SH-SY5Y (cell line): ENCODE measurements around the gene RNF38.

Experiments
- GATA2 ChIP-seq: IDR thresholded peaks from 2 replicates; pipeline ENCODE4 v1.6.1; 2011; ENCODE audit warnings: mild to moderate bottlenecking, low read depth, low read length
- GATA3 ChIP-seq: IDR thresholded peaks from 2 replicates; pipeline ENCODE4 v1.6.1; 2011; ENCODE audit warnings: low read depth, mild to moderate bottlenecking, low read length, moderate library complexity

DNA sequence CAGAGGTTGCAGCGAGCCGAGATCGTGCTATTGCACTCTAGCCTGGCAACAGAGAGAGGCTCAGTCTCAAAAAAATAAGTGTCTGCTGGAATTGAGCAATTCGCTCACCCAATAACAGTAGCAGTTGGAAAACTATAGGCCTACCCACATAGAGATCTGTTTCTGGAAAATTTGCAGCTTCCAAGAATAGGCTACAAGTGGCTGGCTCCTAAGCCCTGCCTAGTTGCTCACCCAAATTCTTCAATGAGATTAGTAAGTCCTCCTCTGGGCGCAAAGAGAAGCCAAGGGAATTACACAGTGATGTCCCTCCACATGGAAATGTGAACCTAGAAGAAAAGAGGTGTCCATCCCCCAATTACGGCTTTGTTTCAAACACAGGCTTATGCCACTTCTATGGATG is 42.6 kb upstream of the RNF38 start:
- TF ChIP-seq GATA3: no peak
- TF ChIP-seq GATA2: no peak
